Gastrocnemius medialis (tissue), 4 donors: ENCODE results near the gene JPH2.

Experiments
- POLR2A ChIP-seq, 2 donors: fragments of 450-650 bp; IDR thresholded peaks; one replicate each; pipeline ENCODE4 v1.6.1; 2017; ENCODE audit warnings: antibody characterized with exemption in 2 of 2, mild to moderate bottlenecking in 2 of 2, moderate library complexity in 2 of 2
- TF ChIP-seq, protein P1 (sequence below), 5 experiments: fragments of 450-650 bp in 3 of 5; fragments of 200-600 bp in 2 of 5; sonication (generic) in 2 of 5; IDR thresholded peaks in 4 of 5; conservative IDR thresholded peaks in 1 of 5; 1 replicate in 4 of 5; 2 replicates in 1 of 5; pipeline ENCODE4 v1.5.1; 2016 to 2019; ENCODE audit warnings: antibody characterized with exemption in 5 of 5, mild to moderate bottlenecking in 3 of 5, moderate library complexity in 3 of 5

GRCh38 chr20:44081476-44081875 is 105.5 kb downstream of the JPH2 start:
- TF ChIP-seq, protein P1, sequence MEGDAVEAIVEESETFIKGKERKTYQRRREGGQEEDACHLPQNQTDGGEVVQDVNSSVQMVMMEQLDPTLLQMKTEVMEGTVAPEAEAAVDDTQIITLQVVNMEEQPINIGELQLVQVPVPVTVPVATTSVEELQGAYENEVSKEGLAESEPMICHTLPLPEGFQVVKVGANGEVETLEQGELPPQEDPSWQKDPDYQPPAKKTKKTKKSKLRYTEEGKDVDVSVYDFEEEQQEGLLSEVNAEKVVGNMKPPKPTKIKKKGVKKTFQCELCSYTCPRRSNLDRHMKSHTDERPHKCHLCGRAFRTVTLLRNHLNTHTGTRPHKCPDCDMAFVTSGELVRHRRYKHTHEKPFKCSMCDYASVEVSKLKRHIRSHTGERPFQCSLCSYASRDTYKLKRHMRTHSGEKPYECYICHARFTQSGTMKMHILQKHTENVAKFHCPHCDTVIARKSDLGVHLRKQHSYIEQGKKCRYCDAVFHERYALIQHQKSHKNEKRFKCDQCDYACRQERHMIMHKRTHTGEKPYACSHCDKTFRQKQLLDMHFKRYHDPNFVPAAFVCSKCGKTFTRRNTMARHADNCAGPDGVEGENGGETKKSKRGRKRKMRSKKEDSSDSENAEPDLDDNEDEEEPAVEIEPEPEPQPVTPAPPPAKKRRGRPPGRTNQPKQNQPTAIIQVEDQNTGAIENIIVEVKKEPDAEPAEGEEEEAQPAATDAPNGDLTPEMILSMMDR (IDR thresholded peaks at IDR 0.05 in 4 of 5, conservative IDR thresholded peaks at IDR 0.05 in 1 of 5), result no peak
- no peak for TF ChIP-seq POLR2A (IDR thresholded peaks at IDR 0.05)
